IMR-90 (cell line): ENCODE data around the gene CTAG1A.

Experiments
- POLR2A ChIP-seq: IDR thresholded peaks from 2 replicates; pipeline ENCODE4 v1.6.1; 2012; ENCODE audit warnings: mild to moderate bottlenecking, low read depth, low read length
- RAD21 ChIP-seq: IDR thresholded peaks from 2 replicates; pipeline ENCODE4 v1.6.1; 2012; ENCODE audit warnings: low read length, improper control_type of control experiment
- SMC3 ChIP-seq: fragments of 150-350 bp; IDR thresholded peaks from 2 replicates; pipeline ENCODE4 v1.6.1; 2016; ENCODE audit warnings: low read depth, mild to moderate bottlenecking, antibody characterized with exemption, low read length, moderate library complexity
- TF ChIP-seq, protein P1 (sequence below): conservative IDR thresholded peaks from 2 replicates; pipeline ENCODE4 v1.5.1; 2012; ENCODE audit warnings: mild to moderate bottlenecking, low read depth, low read length, improper control_type of control experiment

DNA sequence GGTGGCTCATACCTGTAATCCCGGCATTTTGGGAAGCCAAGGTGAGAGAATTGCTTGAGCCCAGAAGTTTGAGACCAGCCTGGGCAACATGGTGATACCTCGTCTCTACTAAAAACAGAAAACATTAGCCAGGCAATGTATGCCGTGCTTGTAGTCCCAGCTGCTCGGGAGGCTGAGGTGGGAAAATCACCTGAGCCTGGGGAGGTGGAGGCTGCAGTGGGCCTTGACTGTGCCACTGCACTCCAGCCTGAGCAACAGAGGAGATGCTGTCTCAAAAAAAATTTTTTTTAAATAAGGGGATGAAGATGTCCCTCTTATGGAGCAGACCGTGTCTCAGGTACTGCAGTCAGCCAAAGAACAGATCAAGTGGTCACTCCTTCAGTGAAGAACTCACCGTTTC is 20.6 kb downstream of the CTAG1A start:
- TF ChIP-seq SMC3 (no peak), POLR2A (no peak), RAD21 (no peak)
- TF ChIP-seq, protein P1, sequence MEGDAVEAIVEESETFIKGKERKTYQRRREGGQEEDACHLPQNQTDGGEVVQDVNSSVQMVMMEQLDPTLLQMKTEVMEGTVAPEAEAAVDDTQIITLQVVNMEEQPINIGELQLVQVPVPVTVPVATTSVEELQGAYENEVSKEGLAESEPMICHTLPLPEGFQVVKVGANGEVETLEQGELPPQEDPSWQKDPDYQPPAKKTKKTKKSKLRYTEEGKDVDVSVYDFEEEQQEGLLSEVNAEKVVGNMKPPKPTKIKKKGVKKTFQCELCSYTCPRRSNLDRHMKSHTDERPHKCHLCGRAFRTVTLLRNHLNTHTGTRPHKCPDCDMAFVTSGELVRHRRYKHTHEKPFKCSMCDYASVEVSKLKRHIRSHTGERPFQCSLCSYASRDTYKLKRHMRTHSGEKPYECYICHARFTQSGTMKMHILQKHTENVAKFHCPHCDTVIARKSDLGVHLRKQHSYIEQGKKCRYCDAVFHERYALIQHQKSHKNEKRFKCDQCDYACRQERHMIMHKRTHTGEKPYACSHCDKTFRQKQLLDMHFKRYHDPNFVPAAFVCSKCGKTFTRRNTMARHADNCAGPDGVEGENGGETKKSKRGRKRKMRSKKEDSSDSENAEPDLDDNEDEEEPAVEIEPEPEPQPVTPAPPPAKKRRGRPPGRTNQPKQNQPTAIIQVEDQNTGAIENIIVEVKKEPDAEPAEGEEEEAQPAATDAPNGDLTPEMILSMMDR = no peak
